ENCODE measurements around the gene CTBP1. TPM values are rescaled to one million over a fixed set of nuclear protein-coding genes. Genes with fewer than 3 reads are reported as not detected.

Gene CTBP1
- total RNA-seq, 1 experiment from 2014 or later: 136 TPM

- Histone ChIP-seq H2BK15ac (ENCODE audit: low read depth, low read length) (no peak overlapping the region), H3K23me2 (ENCODE audit: insufficient read length, low read depth, low read length, poor library complexity, severe bottlenecking) (peaks cover 3% of the 10 kb centered on the region), H3K9me3 (ENCODE audit: control insufficient read depth, low read depth, low read length) (no peaks in the 10 kb centered on the region), H3K27ac (ENCODE audit: insufficient read length, low read depth, low read length) (no peak overlapping the region), H2BK12ac (ENCODE audit: insufficient read length, low read depth, low read length) (no peak overlapping the region), H3K4me1 (ENCODE audit: insufficient read depth, low read length) (no peaks in the 10 kb centered on the region), H3K4ac (ENCODE audit: low read depth, low read length) (no peak overlapping the region), H4K20me1 (ENCODE audit: control insufficient read depth, insufficient read depth, insufficient read length) (no peaks in the 10 kb centered on the region), H3K27me3 (ENCODE audit: insufficient read depth, low read length) (no peaks in the 10 kb centered on the region), H3K9ac (ENCODE audit: extremely low read depth, insufficient read length, low read length) (no peak overlapping the region), H3K4me2 (ENCODE audit: insufficient read depth, insufficient read length, low read length) (no peak overlapping the region), H3K14ac (ENCODE audit: insufficient read depth, low read length) (no peak overlapping the region), H4K8ac (replicated peaks; ENCODE audit: insufficient read length, low read depth, low read length) (no peak overlapping the region), H2BK120ac (ENCODE audit: low read depth, low read length, poor library complexity, severe bottlenecking) (no peak overlapping the region), H3K79me2 (ENCODE audit: insufficient read depth, low read length) (no peaks in the 10 kb centered on the region), H4K5ac (ENCODE audit: insufficient read length, low read depth, low read length) (no peak overlapping the region), H4K91ac (ENCODE audit: insufficient read length, low read depth, low read length) (no peak overlapping the region), H3K79me1 (ENCODE audit: insufficient read depth, low read depth, low read length, poor library complexity, severe bottlenecking) (no peaks in the 10 kb centered on the region), H3K23ac (ENCODE audit: insufficient read length, low read depth, low read length) (no peak overlapping the region), H3T11ph (ENCODE audit: low read length) (no peak overlapping the region), H2AFZ (ENCODE audit: low read length) (no peak overlapping the region), H3K18ac (ENCODE audit: insufficient read length, low read depth, low read length) (no peak overlapping the region), H2BK20ac (ENCODE audit: low read depth, low read length, poor library complexity, severe bottlenecking) (no peak overlapping the region), H2BK5ac (ENCODE audit: insufficient read length, low read length) (no peak overlapping the region), H2AK5ac (ENCODE audit: insufficient read length, low read length) (no peak overlapping the region), H3K56ac (ENCODE audit: insufficient read length, low read depth, low read length) (no peak overlapping the region)
- no peak for DNase-seq
- no peak overlapping the region for H3K27ac Mint-ChIP-seq
- no peaks in the 10 kb centered on the region for H3K9me3 Mint-ChIP-seq
- whole genome bisulfite sequencing (ENCODE audit: extremely low coverage, insufficient read length, low lambda C conversion rate): no CpG with 5 or more reads among the region's 31 CpGs
- no peaks in the 10 kb centered on the region for H3K4me1 Mint-ChIP-seq
- H3K36me3 Mint-ChIP-seq (ENCODE audit: insufficient read depth in 1 of 3, low read depth in 3 of 3): peaks cover 2 to 15% (median 12%) of the 10 kb centered on the region in 3 experiments; a peak in 6 of 7 replicates
- TF ChIP-seq, protein P1, sequence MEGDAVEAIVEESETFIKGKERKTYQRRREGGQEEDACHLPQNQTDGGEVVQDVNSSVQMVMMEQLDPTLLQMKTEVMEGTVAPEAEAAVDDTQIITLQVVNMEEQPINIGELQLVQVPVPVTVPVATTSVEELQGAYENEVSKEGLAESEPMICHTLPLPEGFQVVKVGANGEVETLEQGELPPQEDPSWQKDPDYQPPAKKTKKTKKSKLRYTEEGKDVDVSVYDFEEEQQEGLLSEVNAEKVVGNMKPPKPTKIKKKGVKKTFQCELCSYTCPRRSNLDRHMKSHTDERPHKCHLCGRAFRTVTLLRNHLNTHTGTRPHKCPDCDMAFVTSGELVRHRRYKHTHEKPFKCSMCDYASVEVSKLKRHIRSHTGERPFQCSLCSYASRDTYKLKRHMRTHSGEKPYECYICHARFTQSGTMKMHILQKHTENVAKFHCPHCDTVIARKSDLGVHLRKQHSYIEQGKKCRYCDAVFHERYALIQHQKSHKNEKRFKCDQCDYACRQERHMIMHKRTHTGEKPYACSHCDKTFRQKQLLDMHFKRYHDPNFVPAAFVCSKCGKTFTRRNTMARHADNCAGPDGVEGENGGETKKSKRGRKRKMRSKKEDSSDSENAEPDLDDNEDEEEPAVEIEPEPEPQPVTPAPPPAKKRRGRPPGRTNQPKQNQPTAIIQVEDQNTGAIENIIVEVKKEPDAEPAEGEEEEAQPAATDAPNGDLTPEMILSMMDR (conservative IDR thresholded peaks at IDR 0.05): no peak
- peaks cover 5% of the 10 kb centered on the region; the same call in 1 of the 2 replicates for H3K27me3 Mint-ChIP-seq (ENCODE audit: low read depth)
- no peak overlapping the region for H3K4me3 Mint-ChIP-seq
These were observed 41.2 kb downstream of the CTBP1 start for GRCh38 chr4:1207603-1208265.

Data from H9 (cell line).